Stomach (tissue), 4 donors: Measurements from ENCODE around the gene INSIG1.

Source experiments
- EP300 ChIP-seq: sonication (generic); formaldehyde crosslinking; IDR thresholded peaks from one replicate; pipeline ENCODE4 v1.6.1; 2017; ENCODE audit warnings: antibody characterized with exemption
- POLR2A ChIP-seq, 4 donors: fragments of 450-650 bp; IDR thresholded peaks; one replicate each; pipeline ENCODE4 v1.6.1; 2016; ENCODE audit warnings: antibody characterized with exemption in 4 of 4, control low read depth in 2 of 4, mild to moderate bottlenecking in 1 of 4, moderate library complexity in 1 of 4
- POLR2AphosphoS5 ChIP-seq, 3 donors: sonication (generic); formaldehyde crosslinking; IDR thresholded peaks; one replicate each; pipeline ENCODE4 v1.6.1; 2016; ENCODE audit warnings: antibody characterized with exemption in 3 of 3
- TF ChIP-seq, protein P1 (sequence below), 7 experiments: fragments of 450-650 bp in 4 of 7; fragments of 200-600 bp in 3 of 7; sonication (generic) in 3 of 7; IDR thresholded peaks; one replicate each; pipeline ENCODE4 v1.5.1; 2016 to 2019; ENCODE audit warnings: antibody characterized with exemption in 7 of 7, control low read depth in 2 of 7, mild to moderate bottlenecking in 1 of 7

DNA sequence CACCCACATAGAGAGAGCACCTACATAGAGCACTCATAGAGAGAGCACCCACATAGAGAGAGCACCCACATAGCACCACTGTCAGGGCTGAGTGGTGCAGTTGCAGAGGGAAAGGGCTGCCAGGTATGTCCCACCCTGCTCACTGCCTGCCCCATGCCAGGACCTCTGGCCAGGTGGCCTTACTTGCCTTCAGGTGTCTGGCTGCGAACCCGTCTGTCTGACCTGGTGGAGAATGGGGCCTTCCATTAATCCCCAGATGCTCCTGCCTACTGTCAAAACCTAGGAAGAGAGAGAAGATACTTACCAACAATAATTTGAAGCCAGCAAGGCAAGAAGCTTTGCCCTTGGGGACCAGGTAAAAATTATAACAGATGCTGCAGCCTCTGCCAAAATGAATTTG is 51.1 kb downstream of the INSIG1 start:
- TF ChIP-seq EP300 = no peak
- TF ChIP-seq POLR2A (IDR thresholded peaks at IDR 0.05) = no peak
- TF ChIP-seq, protein P1, sequence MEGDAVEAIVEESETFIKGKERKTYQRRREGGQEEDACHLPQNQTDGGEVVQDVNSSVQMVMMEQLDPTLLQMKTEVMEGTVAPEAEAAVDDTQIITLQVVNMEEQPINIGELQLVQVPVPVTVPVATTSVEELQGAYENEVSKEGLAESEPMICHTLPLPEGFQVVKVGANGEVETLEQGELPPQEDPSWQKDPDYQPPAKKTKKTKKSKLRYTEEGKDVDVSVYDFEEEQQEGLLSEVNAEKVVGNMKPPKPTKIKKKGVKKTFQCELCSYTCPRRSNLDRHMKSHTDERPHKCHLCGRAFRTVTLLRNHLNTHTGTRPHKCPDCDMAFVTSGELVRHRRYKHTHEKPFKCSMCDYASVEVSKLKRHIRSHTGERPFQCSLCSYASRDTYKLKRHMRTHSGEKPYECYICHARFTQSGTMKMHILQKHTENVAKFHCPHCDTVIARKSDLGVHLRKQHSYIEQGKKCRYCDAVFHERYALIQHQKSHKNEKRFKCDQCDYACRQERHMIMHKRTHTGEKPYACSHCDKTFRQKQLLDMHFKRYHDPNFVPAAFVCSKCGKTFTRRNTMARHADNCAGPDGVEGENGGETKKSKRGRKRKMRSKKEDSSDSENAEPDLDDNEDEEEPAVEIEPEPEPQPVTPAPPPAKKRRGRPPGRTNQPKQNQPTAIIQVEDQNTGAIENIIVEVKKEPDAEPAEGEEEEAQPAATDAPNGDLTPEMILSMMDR (IDR thresholded peaks at IDR 0.05) = no peak
- no peak for TF ChIP-seq POLR2AphosphoS5 (IDR thresholded peaks at IDR 0.05)
